Keratinocyte (primary cell): Measurements from ENCODE around the gene KLRF2. TPM values are rescaled to one million over a fixed set of nuclear protein-coding genes. Genes with fewer than 3 reads are reported as not detected.

ENCODE experiments used
- DNase-seq: peaks from one replicate; pipeline ENCODE4 v3.0.0-alpha.2; 2011; ENCODE audit warnings: low read depth, missing footprints, low spot score
- FAIRE-seq: peaks from 2 replicates; lab custom pipeline; 2011; peaks lifted over from hg19 to GRCh38; lab: Jason Lieb, UNC
- H2AFZ ChIP-seq: 2 replicates; pipeline ENCODE4 v1.6.0; 2012; ENCODE audit warnings: low read length, control low read depth, inconsistent platforms; ENCODE audit not compliant: control insufficient read depth
- H3K27ac ChIP-seq: 2 replicates; pipeline ENCODE4 v1.5.1; 2011; ENCODE audit warnings: low read length; ENCODE audit not compliant: control insufficient read depth, insufficient read depth
- H3K27me3 ChIP-seq: 3 replicates; pipeline ENCODE4 v1.6.0; 2011; ENCODE audit warnings: low read length; ENCODE audit not compliant: control insufficient read depth, insufficient read depth; ENCODE audit errors: extremely low read depth
- H3K36me3 ChIP-seq, 2 experiments: 2 replicates in 1 of 2; 3 replicates in 1 of 2; pipeline ENCODE4 v1.5.1; 2011; ENCODE audit warnings: low read length in 2 of 2, mild to moderate bottlenecking in 1 of 2; ENCODE audit not compliant: control insufficient read depth in 2 of 2, insufficient read depth in 2 of 2; ENCODE audit errors: extremely low read depth in 1 of 2
- H3K4me1 ChIP-seq: 3 replicates; pipeline ENCODE4 v1.5.1; 2011; ENCODE audit warnings: low read length; ENCODE audit not compliant: control insufficient read depth, insufficient read depth; ENCODE audit errors: extremely low read depth
- H3K4me2 ChIP-seq: 3 replicates; pipeline ENCODE4 v1.6.0; 2011; ENCODE audit warnings: low read depth, low read length; ENCODE audit not compliant: control insufficient read depth, insufficient read depth; ENCODE audit errors: extremely low read depth
- H3K4me3 ChIP-seq, 3 experiments: fragments of 200-600 bp in 1 of 3; sonication (generic) in 1 of 3; 2 replicates in 2 of 3; 3 replicates in 1 of 3; pipeline ENCODE4 v1.5.1; 2011 to 2016; ENCODE audit warnings: low read length in 3 of 3, mild to moderate bottlenecking in 3 of 3, control low read depth in 2 of 3, inconsistent platforms in 1 of 3, low read depth in 1 of 3, mixed read lengths in 1 of 3, mixed run types in 1 of 3, moderate library complexity in 1 of 3; ENCODE audit not compliant: control insufficient read depth in 2 of 3, insufficient read depth in 2 of 3; ENCODE audit errors: extremely low read depth in 1 of 3
- H3K79me2 ChIP-seq: 2 replicates; pipeline ENCODE4 v1.6.0; 2012; ENCODE audit warnings: low read length; ENCODE audit not compliant: control insufficient read depth, insufficient read depth
- H3K9ac ChIP-seq: 3 replicates; pipeline ENCODE4 v1.6.0; 2011; ENCODE audit warnings: low read length; ENCODE audit not compliant: control insufficient read depth, insufficient read depth; ENCODE audit errors: extremely low read depth
- H3K9me1 ChIP-seq: 3 replicates; pipeline ENCODE4 v1.6.0; 2011; ENCODE audit warnings: low read length; ENCODE audit not compliant: control insufficient read depth, insufficient read depth; ENCODE audit errors: extremely low read depth
- H3K9me3 ChIP-seq: 2 replicates; pipeline ENCODE4 v1.5.1; 2012; ENCODE audit warnings: low read depth, low read length; ENCODE audit not compliant: control insufficient read depth
- H4K20me1 ChIP-seq: 3 replicates; pipeline ENCODE4 v1.6.0; 2011; ENCODE audit warnings: low read length; ENCODE audit not compliant: control insufficient read depth, insufficient read depth; ENCODE audit errors: extremely low read depth
- EZH2 ChIP-seq: IDR thresholded peaks from one replicate; pipeline ENCODE4 v1.6.1; 2012; ENCODE audit warnings: inconsistent platforms, mild to moderate bottlenecking, low read length, moderate library complexity
- dilution Hi-C: fragments of 300-500 bp; cut with MboI; formaldehyde crosslinking; loops from one replicate; pipeline ENCODE4 v1.7.0; 2020; ENCODE audit warnings: low sequenced_read_pairs; ENCODE audit not compliant: extremely low pct_ligation_motif_present
- polyA plus RNA-seq, 5 experiments: library from polyadenylated mRNA; depleted of rRNA in 3 of 5; stranded (reverse) in 3 of 5; stranded (forward) in 1 of 5; unstranded in 1 of 5; fragments of >200 nt; gene quantifications; 1 replicate in 1 of 5; 2 replicates in 3 of 5; 3 replicates in 1 of 5; pipeline versions ENCODE4 v1.2.1 to v1.2.3, GENCODE V29; 2011 to 2012; ENCODE audit warnings: missing spikeins in 2 of 5, low read depth in 1 of 5, low replicate concordance in 1 of 5
- TF ChIP-seq, protein P1 (sequence below), 3 experiments: IDR thresholded peaks in 1 of 3; conservative IDR thresholded peaks in 1 of 3; optimal IDR thresholded peaks in 1 of 3; 2 replicates in 2 of 3; 3 replicates in 1 of 3; pipeline versions ENCODE3 to v1.5.1; 2011; ENCODE audit warnings: low read length in 3 of 3, mild to moderate bottlenecking in 3 of 3, moderate library complexity in 2 of 3, control low read depth in 1 of 3, inconsistent platforms in 1 of 3; ENCODE audit not compliant: insufficient read depth in 2 of 3; ENCODE audit errors: extremely low read depth in 1 of 3

Gene KLRF2
- polyA plus RNA-seq, 1 donor (not counting 4 experiments of a cell fraction or from before 2014, with no cell fraction given) = not detected

DNA sequence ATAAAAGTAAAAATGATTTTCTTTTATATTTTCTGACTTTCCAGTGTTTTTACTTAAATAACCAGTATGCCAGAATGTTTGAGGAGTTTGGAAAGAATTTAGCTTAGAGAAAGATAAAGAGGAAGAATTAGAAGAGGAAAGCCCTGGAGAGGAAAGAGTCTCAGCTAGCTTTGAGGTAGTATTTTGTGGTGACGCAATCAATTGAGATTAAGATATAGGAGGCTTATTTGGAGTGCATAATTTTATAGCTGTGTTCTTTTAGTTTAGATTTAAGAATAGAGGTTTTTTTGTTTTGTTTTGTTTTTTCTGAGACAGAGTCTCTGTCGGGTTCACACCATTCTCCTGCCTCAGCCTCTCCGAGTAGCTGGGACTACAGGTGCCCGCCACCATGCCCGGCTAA is 30.2 kb upstream of the KLRF2 start:
- Histone ChIP-seq H3K27me3 (no peaks in the 10 kb centered on the region), H3K9me1 (no peaks in the 10 kb centered on the region), H3K36me3 (peaks cover 0 to 3% of the 10 kb centered on the region in 2 experiments), H3K9ac (no peak overlapping the region), H3K4me2 (no peak overlapping the region), H3K4me1 (no peaks in the 10 kb centered on the region), H3K4me3 (no peak overlapping the region), H4K20me1 (no peaks in the 10 kb centered on the region), H2AFZ (no peak overlapping the region), H3K79me2 (no peaks in the 10 kb centered on the region), H3K27ac (no peak overlapping the region), H3K9me3 (no peaks in the 10 kb centered on the region)
- dilution Hi-C loops = no loop called here
- DNase-seq = no peak
- no peak for TF ChIP-seq EZH2
- FAIRE-seq = no peak

- DNase-seq (no peak), FAIRE-seq (no peak)
- H3K9me1 ChIP-seq = no peaks in the 10 kb centered on the region
- H3K36me3 ChIP-seq = peaks cover 0 to 4% of the 10 kb centered on the region in 2 experiments
- no peak overlapping the region for H3K4me2 ChIP-seq
- no peak overlapping the region for H3K9ac ChIP-seq
- no peaks in the 10 kb centered on the region for H3K4me1 ChIP-seq
- dilution Hi-C loops = no loop called here
- no peaks in the 10 kb centered on the region for H3K79me2 ChIP-seq
- H4K20me1 ChIP-seq = no peaks in the 10 kb centered on the region
- H3K27ac ChIP-seq = no peak overlapping the region
- no peaks in the 10 kb centered on the region for H3K27me3 ChIP-seq
- no peaks in the 10 kb centered on the region for H3K9me3 ChIP-seq
- no peak overlapping the region for H3K4me3 ChIP-seq
- H2AFZ ChIP-seq = no peak overlapping the region
- TF ChIP-seq EZH2 = no peak
- TF ChIP-seq, protein P1, sequence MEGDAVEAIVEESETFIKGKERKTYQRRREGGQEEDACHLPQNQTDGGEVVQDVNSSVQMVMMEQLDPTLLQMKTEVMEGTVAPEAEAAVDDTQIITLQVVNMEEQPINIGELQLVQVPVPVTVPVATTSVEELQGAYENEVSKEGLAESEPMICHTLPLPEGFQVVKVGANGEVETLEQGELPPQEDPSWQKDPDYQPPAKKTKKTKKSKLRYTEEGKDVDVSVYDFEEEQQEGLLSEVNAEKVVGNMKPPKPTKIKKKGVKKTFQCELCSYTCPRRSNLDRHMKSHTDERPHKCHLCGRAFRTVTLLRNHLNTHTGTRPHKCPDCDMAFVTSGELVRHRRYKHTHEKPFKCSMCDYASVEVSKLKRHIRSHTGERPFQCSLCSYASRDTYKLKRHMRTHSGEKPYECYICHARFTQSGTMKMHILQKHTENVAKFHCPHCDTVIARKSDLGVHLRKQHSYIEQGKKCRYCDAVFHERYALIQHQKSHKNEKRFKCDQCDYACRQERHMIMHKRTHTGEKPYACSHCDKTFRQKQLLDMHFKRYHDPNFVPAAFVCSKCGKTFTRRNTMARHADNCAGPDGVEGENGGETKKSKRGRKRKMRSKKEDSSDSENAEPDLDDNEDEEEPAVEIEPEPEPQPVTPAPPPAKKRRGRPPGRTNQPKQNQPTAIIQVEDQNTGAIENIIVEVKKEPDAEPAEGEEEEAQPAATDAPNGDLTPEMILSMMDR (optimal IDR thresholded peaks at IDR 0.05 in 1 of 3, IDR thresholded peaks at IDR 0.05 in 1 of 3, conservative IDR thresholded peaks at IDR 0.05 in 1 of 3; ENCODE audit: extremely low read depth in 1 of 3, insufficient read depth in 2 of 3, low read length in 3 of 3) = no peak
Observed at GRCh38 chr12:9851927-9852326, 29.4 kb upstream of the KLRF2 start.

GRCh38 chr12:9856151-9856550 is 25.1 kb upstream of the KLRF2 start:
- H3K4me2 ChIP-seq = no peak overlapping the region
- H3K27ac ChIP-seq = no peak overlapping the region
- DNase-seq (no peak), FAIRE-seq (no peak)
- no peaks in the 10 kb centered on the region for H3K9me1 ChIP-seq
- H3K4me3 ChIP-seq = no peak overlapping the region
- no peak overlapping the region for H3K9ac ChIP-seq
- no peaks in the 10 kb centered on the region for H3K9me3 ChIP-seq
- H3K4me1 ChIP-seq = no peaks in the 10 kb centered on the region
- no peaks in the 10 kb centered on the region for H4K20me1 ChIP-seq
- no peak overlapping the region for H2AFZ ChIP-seq
- TF ChIP-seq, protein P1 (optimal IDR thresholded peaks at IDR 0.05 in 1 of 3, IDR thresholded peaks at IDR 0.05 in 1 of 3, conservative IDR thresholded peaks at IDR 0.05 in 1 of 3; ENCODE audit: extremely low read depth in 1 of 3, insufficient read depth in 2 of 3, low read length in 3 of 3) = no peak
- TF ChIP-seq EZH2 = no peak
- no peaks in the 10 kb centered on the region for H3K27me3 ChIP-seq
- dilution Hi-C loops = no loop called here
- peaks cover 0 to 4% of the 10 kb centered on the region in 2 experiments for H3K36me3 ChIP-seq
- H3K79me2 ChIP-seq = no peaks in the 10 kb centered on the region
